Measurements from ENCODE around the gene CIB2. TPM values are rescaled to one million over a fixed set of nuclear protein-coding genes. Genes with fewer than 3 reads are reported as not detected.

Gene CIB2
- total RNA-seq, 3 donors from 2014 or later = 8.1 to 13.7 (median 10.9) TPM

GRCh38 chr15:78127882-78128281, 3.4 kb downstream of the CIB2 start:
- no peak for TF ChIP-seq CTCF (IDR thresholded peaks at IDR 0.05)
- Histone ChIP-seq H3K9me3 (no peaks in the 10 kb centered on the region), H3K4me1 (ENCODE audit: low read depth) (peaks cover 17% of the 10 kb centered on the region), H3K4me3 (no peak overlapping the region), H3K36me3 (ENCODE audit: low read depth) (no peaks in the 10 kb centered on the region)
- ATAC-seq (peak; percentile 51), DNase-seq (peak in 1 of 3 donors; percentile 17)
- intact Hi-C loops (cut with DNase I, micrococcal nuclease) = no loop called here

- Histone ChIP-seq H3K4me1 (ENCODE audit: low read depth) (peaks cover 7% of the 10 kb centered on the region), H3K4me3 (no peak overlapping the region), H3K36me3 (ENCODE audit: low read depth) (no peaks in the 10 kb centered on the region), H3K9me3 (no peaks in the 10 kb centered on the region)
- ATAC-seq (no peak), DNase-seq (no peak)
- TF ChIP-seq CTCF (IDR thresholded peaks at IDR 0.05) = no peak
- intact Hi-C loops (cut with DNase I, micrococcal nuclease) = no loop called here
Observed at GRCh38 chr15:78125267-78125666, 6.0 kb downstream of the CIB2 start.

- ATAC-seq = no peak
- no peak for DNase-seq
- Histone ChIP-seq H3K36me3 (ENCODE audit: low read depth) (no peaks in the 10 kb centered on the region), H3K9me3 (no peaks in the 10 kb centered on the region), H3K4me3 (no peak overlapping the region), H3K4me1 (ENCODE audit: low read depth) (no peaks in the 10 kb centered on the region)
- intact Hi-C loops (cut with DNase I, micrococcal nuclease) = no loop called here
- no peak for TF ChIP-seq CTCF (IDR thresholded peaks at IDR 0.05)
Observed at GRCh38 chr15:78120523-78120922, 10.7 kb downstream of the CIB2 start.

GRCh38 chr15:78112551-78112950, 18.7 kb downstream of the CIB2 start:
- TF ChIP-seq CTCF (IDR thresholded peaks at IDR 0.05) = no peak
- ATAC-seq (no peak), DNase-seq (no peak)
- no peaks in the 10 kb centered on the region for H3K9me3 ChIP-seq
- H3K4me3 ChIP-seq = no peak overlapping the region
- H3K36me3 ChIP-seq (ENCODE audit: low read depth) = no peaks in the 10 kb centered on the region
- peaks cover 3% of the 10 kb centered on the region for H3K4me1 ChIP-seq (ENCODE audit: low read depth)
- intact Hi-C loops (cut with DNase I, micrococcal nuclease) = loop anchor here in 1 of 2 donors (5.0 kb wide), 2 partner anchors 110 to 130 kb away; no protein-coding TSS in a partner anchor

- intact Hi-C loops (cut with DNase I, micrococcal nuclease) = loop anchor here in 1 of 2 donors (5.0 kb wide), 2 partner anchors 109 to 131 kb away; no protein-coding TSS in a partner anchor
- ATAC-seq = no peak
- H3K36me3 ChIP-seq (ENCODE audit: low read depth) = no peaks in the 10 kb centered on the region
- no peak for TF ChIP-seq CTCF (IDR thresholded peaks at IDR 0.05)
- H3K4me3 ChIP-seq = no peak overlapping the region
- DNase-seq = no peak
- no peaks in the 10 kb centered on the region for H3K9me3 ChIP-seq
- peaks cover 3% of the 10 kb centered on the region for H3K4me1 ChIP-seq (ENCODE audit: low read depth)
Observed at GRCh38 chr15:78111788-78112187, 19.5 kb downstream of the CIB2 start.
